ENCODE data around the gene RPS16. TPM values are rescaled to one million over a fixed set of nuclear protein-coding genes. Genes with fewer than 3 reads are reported as not detected.

RPS16 gene
- total and polyA plus RNA-seq, 2 of the 13 experiments (the other 11 are each of a cell fraction or from before 2014, with no cell fraction given) = 488 to 2,583 TPM

DNA sequence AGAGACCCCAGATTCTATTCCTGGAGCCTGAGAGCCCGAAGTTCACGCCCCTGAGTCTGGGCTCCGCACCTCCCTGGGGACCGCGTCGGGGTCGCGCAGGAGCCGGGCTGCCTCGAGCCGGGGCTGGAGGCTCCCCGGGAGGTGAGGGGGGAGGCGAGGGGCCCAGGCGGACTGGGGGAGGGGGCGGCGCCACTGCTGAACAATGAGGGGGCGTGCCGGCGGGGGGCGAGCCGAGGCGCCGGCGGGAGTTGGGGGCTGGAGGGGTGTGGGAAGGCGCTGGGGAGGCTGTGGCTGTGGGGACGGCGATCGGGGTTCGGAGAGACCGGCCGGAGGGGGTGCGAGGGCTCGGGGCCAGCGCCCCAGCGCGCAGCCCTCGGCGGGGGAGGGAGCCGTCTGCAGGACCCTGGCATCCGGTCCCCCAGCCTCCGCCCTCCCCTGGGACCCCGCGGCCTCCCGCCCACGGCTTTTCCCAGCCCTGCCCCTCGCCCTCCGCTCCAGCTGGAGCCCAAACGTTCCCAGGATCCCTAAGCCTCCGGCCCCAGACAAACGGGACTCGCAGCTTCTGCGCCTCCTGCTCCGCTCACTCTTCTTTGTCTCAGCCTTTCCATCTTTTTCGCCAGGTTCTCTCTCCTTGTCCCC is 22.4 kb downstream of the RPS16 start (continued):
- TF ChIP-seq ZNF446 (CRISPR knock-in tag; IDR thresholded peaks at IDR 0.05) (0 out of 2 replicates have a peak, but pooled peaks have one; percentile 45), SIN3A (IDR thresholded peaks at IDR 0.05; ENCODE audit: borderline replicate concordance, low read depth, low read length) (peak; percentile 55; the same call in 1 of the 2 replicates), ZNF883 (CRISPR knock-in tag; IDR thresholded peaks at IDR 0.05; ENCODE audit: not compliant biosample characterization) (peak; percentile 23), TGIF2 (CRISPR knock-in tag; IDR thresholded peaks at IDR 0.05) (no peak), KAT7 (CRISPR knock-in tag; IDR thresholded peaks at IDR 0.05; ENCODE audit: borderline replicate concordance) (0 out of 2 replicates have a peak, but pooled peaks have one; percentile 16)

DNA sequence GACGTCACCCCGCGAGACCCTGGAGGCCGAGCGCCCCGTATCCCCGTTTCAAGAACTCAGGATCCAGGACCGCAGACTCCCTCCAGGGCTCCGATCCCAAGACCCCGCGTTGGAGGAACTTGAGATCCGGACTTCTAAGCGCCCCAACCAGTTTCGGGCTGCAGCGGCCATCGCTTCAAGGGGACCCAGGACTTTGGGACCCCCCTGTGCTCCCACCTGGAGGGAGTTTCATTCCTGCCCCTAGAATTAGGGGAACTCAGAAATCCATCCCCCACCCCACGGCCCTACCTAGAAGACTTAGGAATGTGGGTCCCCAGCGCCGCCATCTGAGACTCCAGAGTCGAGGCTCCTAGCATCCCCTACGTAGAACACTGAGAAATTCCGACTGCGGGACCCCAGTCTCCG is 22.9 kb downstream of the RPS16 start:
- Histone ChIP-seq H4K20me1 (ENCODE audit: insufficient read depth, low read length) (peaks cover 10% of the 10 kb centered on the region; the same call in 1 of the 2 replicates), H3K27me3 (ENCODE audit: control insufficient read depth in 1 of 2, insufficient read depth in 2 of 2, low read length in 2 of 2) (no peaks in the 10 kb centered on the region), H3K4me3 (replicated peaks in 1 of 3; ENCODE audit: insufficient read depth in 1 of 3, low read depth in 2 of 3, low read length in 3 of 3) (peak overlapping the region; percentile 65 to 97 (median 95)), H2AFZ (ENCODE audit: low read length) (no peak overlapping the region), H3K9ac (ENCODE audit: insufficient read depth, low read depth, low read length) (peak overlapping the region; percentile 76), H3K27ac (ENCODE audit: extremely low read length, insufficient read depth, low read length) (peak overlapping the region; percentile 62), H3K4me2 (ENCODE audit: low read depth, low read length) (peak overlapping the region; percentile 87), H3K79me2 (ENCODE audit: insufficient read depth, low read length) (peaks cover 27% of the 10 kb centered on the region), H3K36me3 (replicated peaks in 1 of 2; ENCODE audit: control insufficient read depth in 1 of 2, insufficient read depth in 2 of 2, low read length in 2 of 2) (0 out of 5 replicates have a peak, but pooled peaks cover 0 to 5% of the 10 kb centered on the region in 2 experiments), H3K4me1 (ENCODE audit: insufficient read depth, low read length) (peaks cover 59% of the 10 kb centered on the region), H3K9me3 (ENCODE audit: low read length) (no peaks in the 10 kb centered on the region)
- ChIA-PET CTCF (ENCODE audit: low intra/inter-chr PET ratio, low total read pairs) (interaction anchor here (1.1 to 5.1 kb wide), 4 partner anchors 15 to 71 kb away, joined by 3 to 127 read pairs (median 4); partner anchors contain the start of genes MED29, PAF1 and SAMD4B), POLR2A (interaction anchor here (1.0 to 2.3 kb wide), 8 partner anchors 11 to 61 kb away, joined by 3 to 123 read pairs (median 40); partner anchors contain the start of genes MED29, PAF1 and RPS16)
- in situ Hi-C loops (cut with HindIII; ENCODE audit: extremely low pct_ligation_motif_present, low pct_unique_long_range_greater_than_20kb) = no loop called here
- DNase-seq (ENCODE audit: low spot score) (no peak), ATAC-seq (no peak), FAIRE-seq (no peak)
- no TSS peak for BruUV-seq (replicated peaks)
- 0% methylated on average over 3 of the region's 24 CpGs for WGBS (ENCODE audit: low lambda C conversion rate)
- intact Hi-C loops (cut with micrococcal nuclease; ENCODE audit: unreplicated experiment) = loop anchor here (5.0 to 10.0 kb wide), 3 partner anchors 71 to 291 kb away; partner anchors contain the start of genes EID2B and SAMD4B
- TF ChIP-seq, protein P1, sequence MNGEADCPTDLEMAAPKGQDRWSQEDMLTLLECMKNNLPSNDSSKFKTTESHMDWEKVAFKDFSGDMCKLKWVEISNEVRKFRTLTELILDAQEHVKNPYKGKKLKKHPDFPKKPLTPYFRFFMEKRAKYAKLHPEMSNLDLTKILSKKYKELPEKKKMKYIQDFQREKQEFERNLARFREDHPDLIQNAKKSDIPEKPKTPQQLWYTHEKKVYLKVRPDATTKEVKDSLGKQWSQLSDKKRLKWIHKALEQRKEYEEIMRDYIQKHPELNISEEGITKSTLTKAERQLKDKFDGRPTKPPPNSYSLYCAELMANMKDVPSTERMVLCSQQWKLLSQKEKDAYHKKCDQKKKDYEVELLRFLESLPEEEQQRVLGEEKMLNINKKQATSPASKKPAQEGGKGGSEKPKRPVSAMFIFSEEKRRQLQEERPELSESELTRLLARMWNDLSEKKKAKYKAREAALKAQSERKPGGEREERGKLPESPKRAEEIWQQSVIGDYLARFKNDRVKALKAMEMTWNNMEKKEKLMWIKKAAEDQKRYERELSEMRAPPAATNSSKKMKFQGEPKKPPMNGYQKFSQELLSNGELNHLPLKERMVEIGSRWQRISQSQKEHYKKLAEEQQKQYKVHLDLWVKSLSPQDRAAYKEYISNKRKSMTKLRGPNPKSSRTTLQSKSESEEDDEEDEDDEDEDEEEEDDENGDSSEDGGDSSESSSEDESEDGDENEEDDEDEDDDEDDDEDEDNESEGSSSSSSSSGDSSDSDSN (CRISPR knock-in tag; IDR thresholded peaks at IDR 0.05) = 0 out of 2 replicates have a peak, but pooled peaks have one; percentile 0
- TF ChIP-seq ZNF747 (CRISPR knock-in tag; IDR thresholded peaks at IDR 0.05; ENCODE audit: borderline replicate concordance) (0 out of 2 replicates have a peak, but pooled peaks have one; percentile 61), TFAP4 (IDR thresholded peaks at IDR 0.05; ENCODE audit: borderline replicate concordance, low read depth) (no peak), SMAD3 (CRISPR knock-in tag; IDR thresholded peaks at IDR 0.05) (peak; percentile 5; the same call in 1 of the 2 replicates), NCOA2 (CRISPR knock-in tag; IDR thresholded peaks at IDR 0.05) (no peak), NFKB2 (CRISPR knock-in tag; IDR thresholded peaks at IDR 0.05; ENCODE audit: borderline replicate concordance) (peak; percentile 12; the same call in 1 of the 2 replicates), ZNF253 (CRISPR knock-in tag; IDR thresholded peaks at IDR 0.05; ENCODE audit: borderline replicate concordance) (no peak), SKIL (CRISPR knock-in tag; IDR thresholded peaks at IDR 0.05; ENCODE audit: borderline replicate concordance) (no peak), ZFP90 (CRISPR knock-in tag; IDR thresholded peaks at IDR 0.05; ENCODE audit: borderline replicate concordance) (no peak), ZNF777 (CRISPR knock-in tag; IDR thresholded peaks at IDR 0.05) (no peak), ZNF576 (CRISPR knock-in tag; IDR thresholded peaks at IDR 0.05) (no peak)

All from HepG2 (cell line).